Fibroblast of lung (primary cell): ENCODE data around the gene NUPR1.

Source experiments
- CTCF ChIP-seq, 2 donors: IDR thresholded peaks in 1 of 2; conservative IDR thresholded peaks in 1 of 2; 1 replicate in 1 of 2; 2 replicates in 1 of 2; pipeline ENCODE4 v1.5.1; 2011 to 2012; ENCODE audit warnings: low read length in 2 of 2, control low read depth in 1 of 2, inconsistent platforms in 1 of 2, low read depth in 1 of 2, mild to moderate bottlenecking in 1 of 2
- EZH2 ChIP-seq: IDR thresholded peaks from 2 replicates; pipeline ENCODE4 v1.5.1; 2012; ENCODE audit warnings: low read length, control low read depth, mild to moderate bottlenecking; ENCODE audit errors: missing control alignments

- TF ChIP-seq CTCF (conservative IDR thresholded peaks at IDR 0.05 in 1 of 2, IDR thresholded peaks at IDR 0.05 in 1 of 2; ENCODE audit: low read depth in 1 of 2, low read length in 2 of 2) (no peak), EZH2 (no peak)
Observed at GRCh38 chr16:28567292-28567691, 28.5 kb upstream of the NUPR1 start.
